Amniotic epithelial cell (primary cell): ENCODE results near the gene TUBG2.
A peak's percentile ranks its signal among the peaks of the same experiment; 100 is the strongest.

ENCODE experiments used
- DNase-seq: peaks from one replicate; pipeline ENCODE4 v3.0.0-alpha.2; 2010; ENCODE audit warnings: low read depth

TUBG2 gene

DNA sequence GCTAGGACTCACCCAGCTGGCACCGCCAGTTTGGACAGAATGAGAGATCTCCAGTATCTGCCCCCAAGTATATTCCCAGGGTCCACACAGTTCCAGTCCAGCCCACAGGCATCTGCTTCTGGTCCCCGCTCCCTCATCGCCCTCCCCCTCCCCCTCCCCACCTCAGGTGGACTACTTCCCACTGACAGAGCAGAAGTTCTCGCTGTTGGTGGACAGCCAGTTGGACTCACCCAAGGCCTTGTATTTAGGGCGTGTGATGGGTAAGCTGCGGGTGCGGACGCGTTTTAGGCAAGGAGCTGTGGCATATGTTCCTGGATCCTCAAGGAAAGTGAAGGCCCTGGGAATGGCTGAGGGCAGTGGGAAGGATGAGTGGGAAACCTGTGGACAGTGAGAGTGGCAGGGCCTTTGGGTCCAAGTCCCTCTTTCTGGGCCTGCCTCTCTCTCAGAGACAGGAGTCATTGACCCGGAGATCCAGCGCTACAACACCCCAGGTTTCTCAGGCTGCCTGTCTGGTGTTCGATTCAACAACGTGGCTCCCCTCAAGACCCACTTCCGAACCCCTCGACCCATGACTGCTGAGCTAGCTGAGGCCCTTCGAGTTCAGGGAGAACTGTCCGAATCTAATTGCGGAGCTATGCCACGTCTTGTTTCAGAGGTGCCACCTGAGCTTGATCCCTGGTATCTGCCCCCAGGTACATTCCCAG lies 38.2 kb downstream of the TUBG2 start:
- DNase-seq, result no peak

DNA sequence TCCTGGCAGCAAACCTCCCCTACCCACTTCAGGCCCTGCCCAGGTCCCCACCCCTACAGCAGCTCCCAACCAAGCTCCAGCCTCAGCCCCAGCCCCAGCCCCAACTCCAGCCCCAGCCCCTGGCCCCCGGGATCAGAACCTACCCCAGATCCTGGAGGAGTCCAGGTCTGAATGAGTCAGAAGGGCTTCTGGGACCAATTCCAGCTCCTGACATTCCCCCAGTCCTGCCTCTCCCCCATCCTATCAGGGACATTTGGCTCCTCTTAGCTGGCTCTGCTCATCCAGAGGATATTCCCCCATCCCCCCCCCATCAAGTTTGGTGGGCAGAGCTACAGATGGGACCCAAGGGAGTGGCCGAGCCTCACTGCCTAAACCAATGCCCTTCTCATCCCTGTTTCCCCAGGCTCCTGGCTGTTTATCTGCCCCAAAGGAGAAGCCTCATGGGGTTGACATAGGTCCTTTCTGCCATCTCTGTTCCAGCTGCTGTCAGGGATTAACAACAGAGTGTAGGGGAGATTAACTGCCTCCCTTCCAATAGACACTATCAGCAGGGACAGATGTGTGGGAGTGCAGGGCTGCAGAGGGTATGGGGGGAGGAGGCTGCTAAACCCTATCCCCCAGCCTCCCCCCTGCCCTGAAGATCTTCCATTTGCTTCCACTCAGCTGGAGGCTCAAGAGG lies 39.8 kb downstream of the TUBG2 start:
- DNase-seq, result peak; percentile 77

DNA sequence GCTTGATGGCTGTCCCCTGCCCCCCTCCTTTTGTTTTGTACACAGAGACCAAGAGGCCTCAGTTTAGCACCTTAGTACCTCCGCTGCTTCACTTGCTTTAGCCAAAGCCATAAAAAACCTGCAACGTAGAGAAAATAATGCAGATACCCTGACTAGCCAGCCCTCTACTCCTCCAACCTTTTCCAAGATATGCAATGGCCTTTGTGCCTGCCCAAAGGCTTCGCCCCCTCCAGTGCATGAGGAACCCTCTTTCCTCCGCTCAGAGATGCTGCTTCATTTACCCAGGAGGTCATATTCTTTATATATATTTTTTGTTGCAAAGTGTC lies 40.3 kb downstream of the TUBG2 start:
- DNase-seq, result no peak

DNA sequence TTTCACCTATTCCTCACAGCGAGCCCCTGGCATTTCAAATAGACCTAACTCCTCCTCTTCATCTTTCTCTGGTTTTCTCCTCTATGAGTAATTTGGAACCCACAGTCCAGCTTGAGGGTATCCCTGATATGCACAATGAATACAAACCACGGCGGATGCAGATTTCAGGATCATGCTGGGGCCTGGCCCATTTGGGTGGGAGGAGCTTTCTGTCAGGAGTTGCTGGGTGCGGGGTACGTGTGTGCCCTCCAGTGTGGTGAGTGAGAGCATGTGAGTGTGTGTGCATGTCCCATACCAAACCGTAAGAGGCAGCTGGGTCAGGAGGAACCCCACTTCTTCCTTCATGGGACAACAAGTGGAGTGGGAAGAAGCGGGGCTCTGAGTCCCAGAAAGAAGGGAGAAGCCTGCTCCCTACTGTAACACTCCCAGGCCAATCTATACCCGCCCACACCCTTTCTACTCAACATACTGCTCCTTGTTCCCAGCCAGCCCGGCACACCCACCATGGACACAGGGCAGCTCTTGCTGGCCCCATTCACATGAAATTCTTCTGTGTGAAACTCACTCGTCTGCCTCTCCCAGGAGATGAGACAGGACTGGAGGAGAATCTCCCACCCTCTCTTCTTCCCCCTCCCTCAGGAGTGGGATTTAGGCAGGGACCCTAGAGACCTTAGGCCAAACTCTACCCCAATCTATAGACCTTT lies 41.7 kb downstream of the TUBG2 start:
- no peak for DNase-seq

GRCh38 chr17:42702446-42702845 lies 43.4 kb downstream of the TUBG2 start:
- no peak for DNase-seq

GRCh38 chr17:42704490-42704836 lies 45.4 kb downstream of the TUBG2 start:
- no peak for DNase-seq

DNA sequence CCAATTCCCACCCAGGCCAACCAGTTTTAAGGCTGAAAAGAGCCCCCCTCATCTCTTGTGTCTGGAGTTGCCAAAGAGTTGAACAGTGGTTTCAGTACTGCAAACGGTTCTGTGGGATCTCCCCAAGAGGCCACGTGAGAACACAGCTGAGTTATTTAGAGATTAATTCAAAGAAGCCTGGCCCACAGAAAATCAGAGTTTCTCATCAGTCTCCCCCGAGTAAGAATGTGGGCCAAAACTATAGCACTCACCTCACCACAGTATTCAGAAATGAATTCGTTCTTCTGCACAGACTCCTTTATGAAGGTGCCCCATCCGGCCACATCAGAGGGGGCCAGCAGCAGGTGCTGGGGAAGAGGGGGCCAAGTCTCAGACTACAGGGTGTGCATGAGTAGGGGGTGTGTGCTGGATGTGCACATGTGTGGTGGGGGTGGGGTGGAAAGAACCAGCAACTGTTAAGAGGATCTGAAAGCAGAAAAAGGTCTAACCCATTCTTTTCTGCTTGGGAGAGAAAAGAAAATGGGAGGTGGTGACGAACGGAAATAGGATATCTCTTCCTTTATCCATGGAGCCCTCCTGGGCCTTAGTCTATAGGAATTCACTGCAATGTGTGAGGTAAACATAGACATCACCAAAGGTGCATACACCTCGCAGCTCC lies 45.9 kb downstream of the TUBG2 start:
- no peak for DNase-seq

DNA sequence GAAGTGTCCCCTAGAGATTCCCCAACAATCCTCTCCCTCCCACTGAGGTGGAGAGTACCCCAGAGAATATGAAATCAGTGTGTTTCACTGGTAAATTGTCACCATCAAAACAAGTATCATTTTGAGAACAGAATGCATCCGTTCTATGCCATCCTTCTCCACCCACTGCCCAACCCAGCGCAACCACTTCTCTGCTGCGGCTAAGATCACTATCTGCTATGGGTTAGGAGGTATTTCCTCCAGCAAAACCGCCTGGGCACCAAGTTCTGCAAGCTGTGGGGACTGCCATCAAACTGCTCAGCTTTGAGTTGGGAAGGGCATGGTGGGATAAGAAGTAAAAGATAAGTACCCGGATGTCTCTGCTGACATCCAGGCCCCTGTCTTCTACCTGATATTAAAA lies 47.6 kb downstream of the TUBG2 start:
- DNase-seq, result no peak

DNA sequence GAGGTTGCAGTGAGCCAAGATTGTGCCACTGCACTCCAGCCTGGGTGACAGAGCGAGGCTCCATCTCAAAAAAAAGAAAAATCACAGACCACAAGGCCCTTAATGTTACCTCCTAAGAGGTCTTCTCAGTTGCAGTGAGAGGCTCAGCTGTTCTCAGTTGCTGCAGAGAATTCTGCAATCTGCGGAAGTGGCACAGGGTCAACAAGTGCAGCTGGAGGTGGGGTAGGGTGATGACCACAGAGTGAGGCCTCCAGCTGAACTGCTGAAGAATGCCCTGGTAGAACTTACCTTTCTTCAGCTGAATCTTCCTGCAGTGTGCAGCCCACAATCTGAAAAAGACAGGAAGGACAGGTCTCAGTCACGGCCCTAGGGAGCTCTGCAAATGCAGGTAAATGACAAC lies 49.5 kb downstream of the TUBG2 start:
- DNase-seq, result no peak

DNA sequence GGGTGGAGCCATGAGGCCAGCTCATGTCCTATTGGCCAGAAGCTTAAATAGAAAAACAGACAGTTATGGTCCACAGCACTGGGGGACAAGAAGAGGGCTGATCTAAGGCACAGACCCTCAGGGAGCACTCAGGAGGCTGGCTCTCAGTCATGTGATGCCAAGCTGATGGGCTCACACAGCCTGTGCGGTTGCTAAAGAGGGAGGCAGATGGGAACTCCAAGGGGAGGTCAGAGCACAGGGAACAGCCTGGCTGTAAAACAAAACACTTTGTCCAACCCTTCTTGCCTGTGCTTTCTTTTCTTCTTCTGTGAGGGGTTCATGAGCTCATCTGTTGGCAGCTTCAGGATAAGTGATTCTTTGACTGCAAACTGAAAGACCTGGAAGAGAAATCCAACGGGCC lies 50.5 kb downstream of the TUBG2 start:
- no peak for DNase-seq
